H9 (cell line): ENCODE data around the gene GRID2IP. TPM values are rescaled to one million over a fixed set of nuclear protein-coding genes. Genes with fewer than 3 reads are reported as not detected.

Experiments
- DNase-seq: peaks from one replicate; pipeline ENCODE4 v3.0.0-alpha.2; 2017
- H2AFZ ChIP-seq: one replicate; pipeline ENCODE4 v1.6.1; 2013; ENCODE audit warnings: mild to moderate bottlenecking, low read length, control low read depth, moderate library complexity
- H2AK5ac ChIP-seq: 2 replicates; pipeline ENCODE4 v1.6.1; 2013; ENCODE audit warnings: low read length, control low read depth, mixed read lengths; ENCODE audit not compliant: insufficient read length
- H2BK120ac ChIP-seq: one replicate; pipeline ENCODE4 v1.6.1; 2013; ENCODE audit warnings: low read depth, mild to moderate bottlenecking, low read length, control low read depth, inconsistent platforms; ENCODE audit not compliant: poor library complexity, severe bottlenecking
- H2BK12ac ChIP-seq: 2 replicates; pipeline ENCODE4 v1.6.1; 2013; ENCODE audit warnings: low read length, control low read depth, mixed read lengths, low read depth; ENCODE audit not compliant: insufficient read length
- H2BK15ac ChIP-seq: 2 replicates; pipeline ENCODE4 v1.6.1; 2013; ENCODE audit warnings: low read depth, low read length, control low read depth
- H2BK20ac ChIP-seq: one replicate; pipeline ENCODE4 v1.6.1; 2013; ENCODE audit warnings: low read depth, mild to moderate bottlenecking, low read length, control low read depth, inconsistent platforms; ENCODE audit not compliant: poor library complexity, severe bottlenecking
- H2BK5ac ChIP-seq: 2 replicates; pipeline ENCODE4 v1.6.1; 2013; ENCODE audit warnings: low read length, control low read depth, mixed read lengths; ENCODE audit not compliant: insufficient read length
- H3K14ac ChIP-seq: 2 replicates; pipeline ENCODE4 v1.6.1; 2013; ENCODE audit warnings: low read length, control low read depth; ENCODE audit not compliant: insufficient read depth
- H3K18ac ChIP-seq: 2 replicates; pipeline ENCODE4 v1.6.1; 2013; ENCODE audit warnings: low read depth, mild to moderate bottlenecking, mixed read lengths, low read length, control low read depth; ENCODE audit not compliant: insufficient read length
- H3K23ac ChIP-seq: 2 replicates; pipeline ENCODE4 v1.6.1; 2013; ENCODE audit warnings: low read length, control low read depth, mixed read lengths, low read depth; ENCODE audit not compliant: insufficient read length
- H3K23me2 ChIP-seq: 2 replicates; pipeline ENCODE4 v1.6.1; 2013; ENCODE audit warnings: low read depth, mild to moderate bottlenecking, mixed read lengths, low read length, control low read depth; ENCODE audit not compliant: insufficient read length, poor library complexity, severe bottlenecking
- H3K27ac ChIP-seq: 2 replicates; pipeline ENCODE4 v1.5.1; 2013; ENCODE audit warnings: low read length, control low read depth, mixed read lengths, low read depth; ENCODE audit not compliant: insufficient read length
- H3K27me3 ChIP-seq: 2 replicates; pipeline ENCODE4 v1.6.1; 2013; ENCODE audit warnings: low read length, control low read depth, inconsistent platforms; ENCODE audit not compliant: insufficient read depth
- H3K4ac ChIP-seq: 2 replicates; pipeline ENCODE4 v1.6.1; 2013; ENCODE audit warnings: low read depth, mild to moderate bottlenecking, control low read depth, inconsistent platforms, low read length, moderate library complexity
- H3K4me1 ChIP-seq: 2 replicates; pipeline ENCODE4 v1.6.1; 2013; ENCODE audit warnings: low read length, control low read depth, inconsistent platforms; ENCODE audit not compliant: insufficient read depth
- H3K4me2 ChIP-seq: 2 replicates; pipeline ENCODE4 v1.6.1; 2013; ENCODE audit warnings: low read length, control low read depth, mixed read lengths; ENCODE audit not compliant: insufficient read length, insufficient read depth
- H3K56ac ChIP-seq: 2 replicates; pipeline ENCODE4 v1.6.1; 2013; ENCODE audit warnings: low read depth, mild to moderate bottlenecking, mixed read lengths, low read length, control low read depth; ENCODE audit not compliant: insufficient read length
- H3K79me1 ChIP-seq: 2 replicates; pipeline ENCODE4 v1.6.1; 2013; ENCODE audit warnings: low read depth, mild to moderate bottlenecking, moderate library complexity, low read length, control low read depth, inconsistent platforms; ENCODE audit not compliant: insufficient read depth, poor library complexity, severe bottlenecking
- H3K79me2 ChIP-seq: 2 replicates; pipeline ENCODE4 v1.6.1; 2013; ENCODE audit warnings: low read length, control low read depth, inconsistent platforms; ENCODE audit not compliant: insufficient read depth
- H3K9ac ChIP-seq: 2 replicates; pipeline ENCODE4 v1.6.1; 2013; ENCODE audit warnings: low read length, control low read depth, mixed read lengths; ENCODE audit not compliant: insufficient read length; ENCODE audit errors: extremely low read depth
- H3K9me3 ChIP-seq: one replicate; pipeline ENCODE4 v1.6.1; 2013; ENCODE audit warnings: low read depth, low read length, inconsistent platforms; ENCODE audit not compliant: control insufficient read depth
- H3T11ph ChIP-seq: one replicate; pipeline ENCODE4 v1.6.1; 2013; ENCODE audit warnings: mild to moderate bottlenecking, low read length, control low read depth, inconsistent platforms
- H4K20me1 ChIP-seq: one replicate; pipeline ENCODE4 v1.6.1; 2013; ENCODE audit not compliant: control insufficient read depth, insufficient read length, insufficient read depth
- H4K5ac ChIP-seq: 2 replicates; pipeline ENCODE4 v1.6.1; 2013; ENCODE audit warnings: low read depth, mild to moderate bottlenecking, mixed read lengths, low read length, control low read depth; ENCODE audit not compliant: insufficient read length
- H4K8ac ChIP-seq: replicated peaks from 2 replicates; pipeline ENCODE4 v1.6.1; 2013; ENCODE audit warnings: low read length, control low read depth, mixed read lengths, low read depth; ENCODE audit not compliant: insufficient read length
- H4K91ac ChIP-seq: 2 replicates; pipeline ENCODE4 v1.6.1; 2013; ENCODE audit warnings: low read depth, mild to moderate bottlenecking, moderate library complexity, mixed read lengths, low read length, control low read depth; ENCODE audit not compliant: insufficient read length
- H3K27ac Mint-ChIP-seq, 3 experiments: 2 replicates in 2 of 3; 3 replicates in 1 of 3; pipeline ENCODE4 v1.8.0; 2020 to 2021; ENCODE audit warnings: mixed read lengths in 3 of 3, mild to moderate bottlenecking in 1 of 3, moderate library complexity in 1 of 3
- H3K27me3 Mint-ChIP-seq: 2 replicates; pipeline ENCODE4 v1.8.0; 2021; ENCODE audit warnings: low read depth, mild to moderate bottlenecking, moderate library complexity, mixed read lengths
- H3K36me3 Mint-ChIP-seq, 3 experiments: 2 replicates in 2 of 3; 3 replicates in 1 of 3; pipeline ENCODE4 v1.8.0; 2020 to 2021; ENCODE audit warnings: low read depth in 3 of 3, mixed read lengths in 3 of 3; ENCODE audit not compliant: insufficient read depth in 1 of 3
- H3K4me1 Mint-ChIP-seq, 2 experiments: 2 replicates each; pipeline ENCODE4 v1.8.0; 2020; ENCODE audit warnings: mixed read lengths in 2 of 2
- H3K4me3 Mint-ChIP-seq, 2 experiments: 2 replicates in 1 of 2; 3 replicates in 1 of 2; pipeline ENCODE4 v1.8.0; 2020 to 2021; ENCODE audit warnings: mild to moderate bottlenecking in 2 of 2, mixed read lengths in 2 of 2, moderate library complexity in 1 of 2
- H3K9me3 Mint-ChIP-seq, 2 experiments: 2 replicates in 1 of 2; 3 replicates in 1 of 2; pipeline ENCODE4 v1.8.0; 2020; ENCODE audit warnings: mild to moderate bottlenecking in 2 of 2, mixed read lengths in 2 of 2, moderate library complexity in 1 of 2
- CTCF ChIP-seq: fragments of 200-600 bp; sonication (generic); conservative IDR thresholded peaks from 3 replicates; pipeline ENCODE4 v1.8.0; 2021; ENCODE audit warnings: antibody characterized with exemption, mild to moderate bottlenecking
- WGBS: extraction: QIAGEN DNeasy Blood & Tissue Kit; methylation state at CpG from one replicate; pipeline ENCODE4 v1.1.7; 2013; ENCODE audit warnings: missing lambda C conversion rate, low lambda C conversion rate, mixed read lengths; ENCODE audit not compliant: insufficient read length; ENCODE audit errors: extremely low coverage; 5-methylcytosine and 5-hydroxymethylcytosine counted together
- total RNA-seq: library from RNA; stranded (reverse); gene quantifications from 2 replicates; pipeline ENCODE4 v1.2.1, GENCODE V29; 2021

The GRID2IP gene
- total RNA-seq, 1 experiment from 2014 or later: 1.7 TPM

GRCh38 chr7:6575281-6576023, 24.2 kb upstream of the GRID2IP start:
- H3T11ph ChIP-seq: no peak overlapping the region
- no peak overlapping the region for H3K23ac ChIP-seq
- no peak overlapping the region for H4K8ac ChIP-seq
- DNase-seq: no peak
- H2BK20ac ChIP-seq: no peak overlapping the region
- H3K36me3 Mint-ChIP-seq: peaks cover 3 to 18% (median 9%) of the 10 kb centered on the region in 3 experiments; a peak in 6 of 7 replicates
- H2AFZ ChIP-seq: no peak overlapping the region
- H3K79me1 ChIP-seq: no peaks in the 10 kb centered on the region
- no CpG with 5 or more reads among the region's 9 CpGs for WGBS
- no peaks in the 10 kb centered on the region for H3K23me2 ChIP-seq
- no peak overlapping the region for H3K18ac ChIP-seq
- peaks cover 2% of the 10 kb centered on the region for H3K27me3 Mint-ChIP-seq
- no peak overlapping the region for H3K4me2 ChIP-seq
- no peak overlapping the region for H3K4ac ChIP-seq
- H3K56ac ChIP-seq: no peak overlapping the region
- no peak overlapping the region for H3K14ac ChIP-seq
- no peak overlapping the region for H3K27ac Mint-ChIP-seq
- H3K4me3 Mint-ChIP-seq: no peak overlapping the region
- no peak overlapping the region for H4K5ac ChIP-seq
- no peak for TF ChIP-seq CTCF
- H4K20me1 ChIP-seq: no peaks in the 10 kb centered on the region
- H3K4me1 ChIP-seq: no peaks in the 10 kb centered on the region
- no peak overlapping the region for H2BK120ac ChIP-seq
- H3K4me1 Mint-ChIP-seq: peaks cover 0 to 2% of the 10 kb centered on the region in 2 experiments; a peak in 1 of 4 replicates
- H3K9me3 ChIP-seq: no peaks in the 10 kb centered on the region
- no peaks in the 10 kb centered on the region for H3K27me3 ChIP-seq
- H2BK15ac ChIP-seq: no peak overlapping the region
- H4K91ac ChIP-seq: no peak overlapping the region
- H3K27ac ChIP-seq: no peak overlapping the region
- no peak overlapping the region for H2AK5ac ChIP-seq
- H3K79me2 ChIP-seq: no peaks in the 10 kb centered on the region
- no peak overlapping the region for H3K9ac ChIP-seq
- H2BK12ac ChIP-seq: no peak overlapping the region
- H3K9me3 Mint-ChIP-seq: no peaks in the 10 kb centered on the region
- no peak overlapping the region for H2BK5ac ChIP-seq
